Cardiac fibroblast (primary cell): Measurements from ENCODE around the gene KCTD5.
A peak's percentile ranks its signal among the peaks of the same experiment; 100 is the strongest.

ENCODE experiments used
- DNase-seq, 2 donors: peaks; one replicate each; pipeline versions ENCODE4 v3.0.0 to v3.0.0-alpha.2; 2010; ENCODE audit warnings: low read depth in 2 of 2
- H3K4me3 ChIP-seq, 2 donors: replicated peaks in 1 of 2; 1 replicate in 1 of 2; 2 replicates in 1 of 2; pipeline ENCODE4 v1.5.1; 2011; ENCODE audit warnings: low read depth in 2 of 2, low read length in 2 of 2, mild to moderate bottlenecking in 2 of 2, moderate library complexity in 1 of 2
- CTCF ChIP-seq: IDR thresholded peaks from one replicate; pipeline ENCODE4 v1.5.1; 2011; ENCODE audit warnings: low read depth, mild to moderate bottlenecking, low read length, inconsistent platforms

Gene KCTD5

GRCh38 chr16:2752850-2753732 is 70.8 kb downstream of the KCTD5 start:
- peak; percentile 80 to 86 for DNase-seq
- TF ChIP-seq CTCF = no peak
- peak overlapping the region; percentile 61 to 92 for H3K4me3 ChIP-seq

GRCh38 chr16:2753733-2754020 is 71.4 kb downstream of the KCTD5 start:
- H3K4me3 ChIP-seq = peak overlapping the region; percentile 61 to 92
- TF ChIP-seq CTCF = no peak
- peak in 1 of 2 donors; percentile 19 for DNase-seq

GRCh38 chr16:2755158-2755557 is 72.8 kb downstream of the KCTD5 start:
- DNase-seq = no peak
- peak overlapping the region in 1 of 2 donors; percentile 19 for H3K4me3 ChIP-seq
- TF ChIP-seq CTCF = no peak

GRCh38 chr16:2756288-2757015 is 74.1 kb downstream of the KCTD5 start:
- H3K4me3 ChIP-seq = no peak overlapping the region
- TF ChIP-seq CTCF = no peak
- DNase-seq = no peak

GRCh38 chr16:2757344-2757743 is 75.0 kb downstream of the KCTD5 start:
- no peak for TF ChIP-seq CTCF
- DNase-seq = no peak
- no peak overlapping the region for H3K4me3 ChIP-seq
